ENCODE results near the gene CTNNA3.

Gene CTNNA3

DNA sequence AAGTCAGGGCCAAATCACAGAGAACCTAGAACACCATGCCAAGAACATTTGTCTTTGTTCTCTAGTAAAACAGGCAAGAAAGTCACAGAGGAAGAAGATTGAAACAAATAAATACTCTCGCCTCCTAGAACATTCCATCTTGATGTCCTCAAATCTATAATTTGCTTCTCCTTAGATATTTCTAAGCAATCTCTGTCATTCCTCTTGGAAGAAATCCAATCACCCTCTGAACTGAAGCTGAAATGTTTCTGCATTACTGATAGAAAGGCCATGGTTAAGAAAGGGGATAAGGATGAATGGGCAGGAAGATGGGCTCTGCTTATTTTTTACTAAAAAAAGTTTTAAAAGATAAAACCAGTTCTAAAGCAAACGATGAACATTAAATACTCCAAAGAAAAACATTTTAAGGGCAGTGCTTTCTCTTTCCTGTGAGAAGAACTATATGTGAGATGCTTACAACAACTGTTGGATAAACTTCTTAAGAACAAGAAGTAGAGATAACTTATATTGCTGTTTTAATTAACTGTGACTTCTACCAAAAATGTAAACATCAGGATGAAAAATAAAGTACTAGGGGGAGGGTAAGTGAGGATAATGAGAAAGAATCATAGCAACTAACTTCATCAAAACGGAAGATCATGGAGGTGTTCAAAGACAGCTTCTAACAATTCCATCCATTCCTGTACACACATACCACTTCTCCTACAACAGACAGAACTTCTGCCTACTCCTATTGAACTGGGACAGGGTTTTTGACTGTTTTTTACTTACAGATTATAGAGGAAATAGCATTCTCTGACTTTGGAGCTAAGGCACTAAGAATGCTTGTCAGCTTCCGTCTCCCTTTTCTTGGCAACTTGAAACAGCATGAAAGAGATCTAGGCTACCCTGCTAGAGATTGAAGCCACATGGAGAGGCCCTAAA, 923.2 kb downstream of the CTNNA3 start:
- TF ChIP-seq, protein P1, sequence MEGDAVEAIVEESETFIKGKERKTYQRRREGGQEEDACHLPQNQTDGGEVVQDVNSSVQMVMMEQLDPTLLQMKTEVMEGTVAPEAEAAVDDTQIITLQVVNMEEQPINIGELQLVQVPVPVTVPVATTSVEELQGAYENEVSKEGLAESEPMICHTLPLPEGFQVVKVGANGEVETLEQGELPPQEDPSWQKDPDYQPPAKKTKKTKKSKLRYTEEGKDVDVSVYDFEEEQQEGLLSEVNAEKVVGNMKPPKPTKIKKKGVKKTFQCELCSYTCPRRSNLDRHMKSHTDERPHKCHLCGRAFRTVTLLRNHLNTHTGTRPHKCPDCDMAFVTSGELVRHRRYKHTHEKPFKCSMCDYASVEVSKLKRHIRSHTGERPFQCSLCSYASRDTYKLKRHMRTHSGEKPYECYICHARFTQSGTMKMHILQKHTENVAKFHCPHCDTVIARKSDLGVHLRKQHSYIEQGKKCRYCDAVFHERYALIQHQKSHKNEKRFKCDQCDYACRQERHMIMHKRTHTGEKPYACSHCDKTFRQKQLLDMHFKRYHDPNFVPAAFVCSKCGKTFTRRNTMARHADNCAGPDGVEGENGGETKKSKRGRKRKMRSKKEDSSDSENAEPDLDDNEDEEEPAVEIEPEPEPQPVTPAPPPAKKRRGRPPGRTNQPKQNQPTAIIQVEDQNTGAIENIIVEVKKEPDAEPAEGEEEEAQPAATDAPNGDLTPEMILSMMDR (IDR thresholded peaks at IDR 0.05; ENCODE audit: control insufficient read depth, insufficient read depth, low read depth, low read length, missing control alignments): no peak
- no peak for DNase-seq (ENCODE audit: low read depth)
- H3K4me3 ChIP-seq (ENCODE audit: control insufficient read depth, low read depth, low read length): no peak overlapping the region

DNA sequence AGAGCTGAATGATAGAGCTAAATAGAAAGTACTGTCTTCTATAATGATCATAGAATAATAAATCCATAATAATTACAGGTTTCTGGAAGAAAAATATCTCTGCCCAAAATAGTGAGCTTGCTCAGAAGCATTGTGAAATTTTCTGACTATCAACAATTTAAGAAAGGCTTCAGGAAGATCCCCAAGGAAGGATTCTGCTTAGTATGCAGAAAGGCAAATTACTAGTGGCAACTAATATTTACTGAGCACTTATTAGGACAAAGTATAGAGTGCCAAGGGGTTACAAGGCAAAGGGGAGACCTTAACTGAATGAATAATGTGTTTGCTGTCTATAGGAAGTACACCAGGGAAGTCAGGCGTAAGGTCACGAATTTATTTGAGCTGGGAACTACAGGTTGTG, 928.3 kb downstream of the CTNNA3 start:
- TF ChIP-seq, protein P1 (IDR thresholded peaks at IDR 0.05; ENCODE audit: control insufficient read depth, insufficient read depth, low read depth, low read length, missing control alignments): no peak
- DNase-seq (ENCODE audit: low read depth): no peak
- no peak overlapping the region for H3K4me3 ChIP-seq (ENCODE audit: control insufficient read depth, low read depth, low read length)

DNA sequence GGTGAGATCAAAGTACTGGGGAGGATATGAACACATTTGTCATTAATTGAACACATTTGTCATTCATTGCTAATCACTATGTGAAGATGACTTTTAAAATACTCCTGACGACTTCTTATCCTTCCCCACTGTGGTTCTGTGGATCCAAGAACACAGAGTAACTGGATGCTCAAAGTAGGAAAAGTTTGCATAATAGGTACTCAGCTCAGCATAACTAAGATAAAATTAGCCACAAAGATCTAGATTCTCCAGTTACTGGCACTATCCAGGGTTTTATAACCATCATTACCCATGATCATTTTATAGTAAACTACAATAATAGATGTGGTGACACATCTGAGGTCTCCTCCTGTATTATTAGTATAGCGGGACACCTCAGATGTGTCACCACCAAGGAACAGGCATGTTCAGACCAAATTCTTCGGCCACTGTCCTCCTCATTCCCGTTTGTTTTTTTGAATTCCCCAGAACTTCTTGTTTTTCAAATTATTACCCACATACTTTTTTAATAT, 933.7 kb downstream of the CTNNA3 start:
- TF ChIP-seq, protein P1 (IDR thresholded peaks at IDR 0.05; ENCODE audit: control insufficient read depth, insufficient read depth, low read depth, low read length, missing control alignments): no peak
- no peak overlapping the region for H3K4me3 ChIP-seq (ENCODE audit: control insufficient read depth, low read depth, low read length)
- DNase-seq (ENCODE audit: low read depth): no peak

DNA sequence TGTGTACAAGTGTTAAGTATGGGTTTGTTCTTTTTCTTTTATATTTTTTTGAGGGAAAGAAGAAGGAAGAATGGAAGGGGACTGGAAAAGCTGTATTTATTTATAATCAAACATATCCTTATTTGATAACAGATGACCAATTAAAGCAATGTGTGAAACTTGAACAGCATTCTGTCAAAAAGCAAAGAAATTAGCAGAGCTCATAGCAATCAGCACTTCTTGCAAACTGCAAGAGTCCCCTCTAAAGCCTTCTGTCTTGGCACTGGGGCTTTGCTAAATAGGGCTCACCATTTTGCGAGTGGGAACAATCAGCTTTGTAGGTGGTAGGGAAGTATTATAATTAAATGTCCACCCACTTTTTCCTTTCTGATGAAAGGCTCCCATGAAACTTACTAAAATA, 935.1 kb downstream of the CTNNA3 start:
- DNase-seq (ENCODE audit: low read depth): no peak
- TF ChIP-seq, protein P1 (IDR thresholded peaks at IDR 0.05; ENCODE audit: control insufficient read depth, insufficient read depth, low read depth, low read length, missing control alignments): no peak
- no peak overlapping the region for H3K4me3 ChIP-seq (ENCODE audit: control insufficient read depth, low read depth, low read length)

DNA sequence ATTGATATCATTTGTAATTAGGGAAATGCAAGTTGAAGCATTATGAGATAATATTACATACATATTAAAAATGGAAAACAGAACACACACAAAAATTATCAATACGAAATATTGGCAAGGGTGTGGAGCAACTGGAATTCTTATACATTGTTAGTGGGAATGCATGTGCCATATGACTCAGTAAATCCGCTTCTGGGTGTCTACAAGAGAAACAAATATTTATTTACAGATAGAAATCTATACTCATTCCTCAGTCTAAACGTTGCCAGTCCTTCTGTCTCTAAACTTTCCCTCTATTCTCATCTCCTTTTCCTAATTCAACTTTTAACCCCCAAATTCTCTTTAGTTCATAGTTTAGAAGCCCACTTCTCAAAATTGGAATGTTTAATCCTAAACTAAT, 940.5 kb downstream of the CTNNA3 start:
- no peak for DNase-seq (ENCODE audit: low read depth)
- H3K4me3 ChIP-seq (ENCODE audit: control insufficient read depth, low read depth, low read length): no peak overlapping the region
- TF ChIP-seq, protein P1 (IDR thresholded peaks at IDR 0.05; ENCODE audit: control insufficient read depth, insufficient read depth, low read depth, low read length, missing control alignments): no peak

DNA sequence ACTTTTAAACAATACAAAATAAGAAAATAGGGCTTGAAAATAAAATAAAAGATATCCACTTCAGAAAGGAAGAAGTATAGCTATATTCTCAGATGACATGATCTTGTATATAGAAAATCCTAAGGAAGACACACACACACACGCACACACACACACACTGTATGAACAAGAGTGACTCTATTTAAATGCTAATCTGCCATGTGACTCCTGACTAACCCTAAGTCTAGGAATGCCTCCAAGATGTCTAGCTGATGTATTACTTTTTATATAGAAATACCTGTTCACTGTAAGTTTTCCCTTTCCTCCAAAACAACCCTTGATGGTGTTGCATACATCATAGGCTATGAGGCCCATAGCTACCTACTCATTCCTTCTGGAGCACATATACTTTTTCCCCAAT, 943.3 kb downstream of the CTNNA3 start:
- no peak overlapping the region for H3K4me3 ChIP-seq (ENCODE audit: control insufficient read depth, low read depth, low read length)
- TF ChIP-seq, protein P1 (IDR thresholded peaks at IDR 0.05; ENCODE audit: control insufficient read depth, insufficient read depth, low read depth, low read length, missing control alignments): no peak
- DNase-seq (ENCODE audit: low read depth): no peak
